ENCODE results near the gene CREB1.
"Not testable (repeated sequence)": the region's sequence is repeated elsewhere in the genome, so short reads cannot be mapped to it uniquely, and the experiment has no call there.

CREB1 gene

DNA sequence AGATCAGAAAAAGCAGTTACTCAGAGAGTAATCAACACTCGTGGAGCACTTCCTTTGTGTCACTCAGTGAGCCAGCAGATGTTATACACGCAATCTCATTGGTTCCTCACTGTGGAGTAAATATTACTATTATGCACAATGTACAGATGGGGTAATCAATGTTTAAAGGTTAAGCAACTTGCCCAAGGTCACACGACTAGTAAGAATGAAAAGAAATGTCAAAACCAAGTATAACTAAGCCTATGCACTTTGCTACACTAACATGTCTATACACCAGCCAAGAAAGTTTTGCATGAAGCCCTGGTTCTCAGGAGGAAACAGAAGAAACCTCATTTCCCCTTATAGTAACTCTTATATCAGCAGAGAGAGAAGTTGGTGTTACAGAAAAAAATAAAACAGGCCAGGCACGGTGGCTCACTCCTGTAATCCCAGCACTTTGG, 90.0 kb downstream of the CREB1 start:
- DNase-seq, result no peak

GRCh38 chr2:207621501-207622039, 91.8 kb downstream of the CREB1 start:
- no peak for DNase-seq

- DNase-seq, result peak; percentile 29
These were observed 94.6 kb downstream of the CREB1 start for GRCh38 chr2:207624185-207625013.

GRCh38 chr2:207625014-207625907, 95.5 kb downstream of the CREB1 start, which contains the start of gene METTL21A:
TSS of gene METTL21A (minus strand) at chr2:207625394. CDS start at chr2:207624375, 1,019 bp downstream.
- DNase-seq, result peak; percentile 81

- DNase-seq, result no peak
These were observed 99.8 kb downstream of the CREB1 start for GRCh38 chr2:207629553-207629952.

- no peak for DNase-seq
These were observed 100.7 kb downstream of the CREB1 start for GRCh38 chr2:207630491-207630890.

GRCh38 chr2:207632575-207633493, 103.1 kb downstream of the CREB1 start:
- no peak for DNase-seq

- no peak for DNase-seq
These were observed 103.9 kb downstream of the CREB1 start for GRCh38 chr2:207633686-207634085.

GRCh38 chr2:207635468-207636200, 105.9 kb downstream of the CREB1 start:
- no peak for DNase-seq

DNA sequence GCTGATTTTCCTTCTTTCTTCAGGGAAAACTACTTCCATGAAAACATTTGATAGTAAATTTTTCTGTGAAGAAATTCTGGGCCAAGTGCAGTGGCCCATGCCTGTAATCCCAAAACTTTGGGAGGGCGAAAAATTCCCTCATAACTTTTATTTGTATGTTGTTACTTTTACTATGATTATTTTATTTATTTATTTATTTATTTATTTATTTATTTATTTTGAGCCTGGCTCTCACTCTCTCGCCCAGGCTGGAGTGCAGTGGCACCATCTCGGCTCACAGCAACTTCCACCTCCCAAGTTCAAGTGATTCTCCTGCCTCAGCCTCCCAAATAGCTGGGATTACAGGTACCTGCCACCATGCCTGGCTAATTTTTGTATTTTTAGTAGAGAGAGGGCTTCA, 109.5 kb downstream of the CREB1 start:
- not testable (repeated sequence) for DNase-seq

- DNase-seq, result no peak
These were observed 110.4 kb downstream of the CREB1 start for GRCh38 chr2:207640160-207640559.

- no peak for DNase-seq
These were observed 110.9 kb downstream of the CREB1 start for GRCh38 chr2:207640661-207641060.

GRCh38 chr2:207643892-207644291, 114.1 kb downstream of the CREB1 start:
- DNase-seq, result no peak

DNA sequence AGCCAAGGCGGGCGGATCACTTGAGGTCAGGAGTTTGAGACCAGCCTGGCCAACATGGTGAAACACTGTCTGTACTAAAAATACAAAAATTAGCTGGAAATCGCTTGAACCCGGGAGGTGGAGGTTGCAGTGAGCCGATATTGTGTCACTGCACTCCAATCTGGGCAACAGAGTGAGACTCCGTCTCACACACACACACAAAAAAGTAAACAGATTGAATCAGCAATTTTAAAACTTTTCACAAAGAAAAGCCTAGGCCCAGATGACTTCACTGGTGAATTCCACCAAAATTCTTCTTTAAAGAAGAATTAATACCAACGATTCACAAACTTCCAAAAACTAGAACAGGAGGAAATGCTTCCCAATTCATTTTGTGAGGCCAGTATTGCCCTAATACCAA, 116.8 kb downstream of the CREB1 start:
- not testable (repeated sequence) for DNase-seq

Data from NCI-H510A treated with DMSO at 0.1 percent for 48 hours (cell line).